Fibroblast of pulmonary artery (primary cell): ENCODE data around the gene INPP4A.

Experiments used
- DNase-seq: peaks from one replicate; pipeline ENCODE4 v3.0.0-alpha.2; 2010; ENCODE audit warnings: low read depth
- H3K4me3 ChIP-seq: replicated peaks from 2 replicates; pipeline ENCODE4 v1.5.1; 2011; ENCODE audit warnings: low read depth, mild to moderate bottlenecking, control low read depth, low read length, moderate library complexity
- CTCF ChIP-seq: IDR thresholded peaks from 2 replicates; pipeline ENCODE4 v1.5.1; 2011; ENCODE audit warnings: mild to moderate bottlenecking, control low read depth, low read length, inconsistent platforms; ENCODE audit errors: missing control alignments

INPP4A gene

GRCh38 chr2:98444436-98445176 is at the start of gene INPP4A:
Gene INPP4A (plus strand): TSS chr2:98444858. CDS start chr2:98520049, 75,191 bp downstream.
- TF ChIP-seq CTCF, result no peak
- DNase-seq, result peak; percentile 65
- peak within 1 kb of the TSS; percentile 69 for H3K4me3 ChIP-seq

GRCh38 chr2:98395977-98396376 is 48.7 kb upstream of the INPP4A start:
- DNase-seq, result no peak
- no peak for TF ChIP-seq CTCF
- H3K4me3 ChIP-seq, result no peak overlapping the region

- H3K4me3 ChIP-seq, result no peak overlapping the region
- no peak for TF ChIP-seq CTCF
- no peak for DNase-seq
These were observed 47.8 kb upstream of the INPP4A start for GRCh38 chr2:98396745-98397355.

- no peak for DNase-seq
- TF ChIP-seq CTCF, result no peak
- H3K4me3 ChIP-seq, result no peak overlapping the region
These were observed 45.5 kb upstream of the INPP4A start for GRCh38 chr2:98399140-98399539.

- no peak for TF ChIP-seq CTCF
- no peak for DNase-seq
- H3K4me3 ChIP-seq, result no peak overlapping the region
These were observed 40.8 kb upstream of the INPP4A start for GRCh38 chr2:98403878-98404277.

- no peak for DNase-seq
- TF ChIP-seq CTCF, result no peak
- no peak overlapping the region for H3K4me3 ChIP-seq
These were observed 40.0 kb upstream of the INPP4A start for GRCh38 chr2:98404556-98405250.
